ENCODE results near the gene ITPR3.

Gene ITPR3

GRCh38 chr6:33621711-33622388, 728 bp downstream of the ITPR3 start:
- no peak for TF ChIP-seq CTCF (IDR thresholded peaks at IDR 0.05; ENCODE audit: insufficient read depth, low read depth, low read length, missing control alignments)
- DNase-seq (ENCODE audit: low read depth): peak; percentile 46
- H3K4me3 ChIP-seq (ENCODE audit: low read depth, low read length): peak overlapping the region; percentile 97

- DNase-seq (ENCODE audit: low read depth): peak; percentile 45
- peak overlapping the region; percentile 97 for H3K4me3 ChIP-seq (ENCODE audit: low read depth, low read length)
- TF ChIP-seq CTCF (IDR thresholded peaks at IDR 0.05; ENCODE audit: insufficient read depth, low read depth, low read length, missing control alignments): no peak
These were observed 1.6 kb downstream of the ITPR3 start for GRCh38 chr6:33622456-33623431.

GRCh38 chr6:33623895-33624381, 2.8 kb downstream of the ITPR3 start:
- no peak for TF ChIP-seq CTCF (IDR thresholded peaks at IDR 0.05; ENCODE audit: insufficient read depth, low read depth, low read length, missing control alignments)
- DNase-seq (ENCODE audit: low read depth): no peak
- no peak overlapping the region for H3K4me3 ChIP-seq (ENCODE audit: low read depth, low read length)

GRCh38 chr6:33624856-33625255, 3.7 kb downstream of the ITPR3 start:
- TF ChIP-seq CTCF (IDR thresholded peaks at IDR 0.05; ENCODE audit: insufficient read depth, low read depth, low read length, missing control alignments): no peak
- no peak overlapping the region for H3K4me3 ChIP-seq (ENCODE audit: low read depth, low read length)
- no peak for DNase-seq (ENCODE audit: low read depth)

GRCh38 chr6:33627876-33628275, 6.8 kb downstream of the ITPR3 start:
- no peak for TF ChIP-seq CTCF (IDR thresholded peaks at IDR 0.05; ENCODE audit: insufficient read depth, low read depth, low read length, missing control alignments)
- no peak overlapping the region for H3K4me3 ChIP-seq (ENCODE audit: low read depth, low read length)
- no peak for DNase-seq (ENCODE audit: low read depth)

GRCh38 chr6:33628401-33628964, 7.4 kb downstream of the ITPR3 start:
- no peak overlapping the region for H3K4me3 ChIP-seq (ENCODE audit: low read depth, low read length)
- DNase-seq (ENCODE audit: low read depth): peak; percentile 31
- no peak for TF ChIP-seq CTCF (IDR thresholded peaks at IDR 0.05; ENCODE audit: insufficient read depth, low read depth, low read length, missing control alignments)

All from GM12865 (cell line).